Measurements from ENCODE around the gene PNMA5. TPM values are rescaled to one million over a fixed set of nuclear protein-coding genes. Genes with fewer than 3 reads are reported as not detected.
A peak's percentile ranks its signal among the peaks of the same experiment; 100 is the strongest.

The PNMA5 gene
- total and polyA plus RNA-seq, 3 donors from 2014 or later, result 13.0 to 15.8 (median 13.9) TPM

DNA sequence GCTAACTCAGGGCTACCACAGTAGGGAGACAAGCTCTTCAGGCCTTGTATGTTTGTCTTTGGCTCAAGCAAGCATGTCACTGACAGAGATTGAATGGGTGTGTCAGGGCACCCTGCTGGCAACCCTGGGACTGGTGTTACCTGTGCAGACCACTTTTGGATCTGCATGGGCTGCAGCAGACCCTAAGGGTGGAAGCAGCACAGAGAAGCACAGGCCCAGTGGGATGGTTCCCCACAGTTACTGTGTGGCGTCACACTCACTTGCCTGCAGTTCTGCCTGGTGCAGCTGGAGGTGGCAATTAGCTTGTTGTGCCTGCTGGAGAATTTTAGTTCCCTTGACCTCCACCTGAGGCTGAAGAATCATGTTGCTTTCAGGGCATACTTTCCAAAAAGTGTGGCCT, 50.1 kb downstream of the PNMA5 start:
- intact Hi-C loops (cut with DNase I; ENCODE audit: low total_unique reads), result no loop called here
- H3K27ac ChIP-seq, result no peak overlapping the region
- 88% methylated on average over 1 of the region's 1 CpG; no CpG with 5 or more reads in 1 of the 2 donors for WGBS, 2 donors
- H3K9me3 ChIP-seq, result no peaks in the 10 kb centered on the region
- DNase-seq, result no peak
- no peak for TF ChIP-seq POLR2A (IDR thresholded peaks at IDR 0.05)
- TF ChIP-seq CTCF (IDR thresholded peaks at IDR 0.05), result no peak
- no peaks in the 10 kb centered on the region for H3K36me3 ChIP-seq (ENCODE audit: low read depth, missing control alignments)
- no peaks in the 10 kb centered on the region for H3K4me1 ChIP-seq
- H3K27me3 ChIP-seq, result no peaks in the 10 kb centered on the region
- H3K4me3 ChIP-seq, result no peak overlapping the region

DNA sequence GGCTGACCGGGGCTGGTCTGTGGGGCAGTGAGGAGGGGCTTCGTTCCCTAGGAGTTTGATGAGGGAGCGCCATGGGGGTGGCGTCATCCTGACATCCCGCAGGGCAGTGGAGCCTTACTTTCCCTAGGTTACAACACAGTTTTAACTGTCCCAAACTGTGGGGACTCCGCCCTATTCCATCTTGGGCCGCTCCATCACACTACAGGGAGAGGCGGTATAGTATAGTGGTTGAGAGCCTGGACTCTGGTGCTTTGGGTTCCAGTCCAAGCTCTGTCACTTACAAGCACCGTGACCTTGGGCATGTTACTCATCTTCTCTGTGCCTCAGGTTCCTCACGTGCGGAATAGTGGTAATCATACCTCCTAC, 51.9 kb downstream of the PNMA5 start:
- Histone ChIP-seq H3K36me3 (ENCODE audit: low read depth, missing control alignments) (no peaks in the 10 kb centered on the region), H3K4me1 (no peaks in the 10 kb centered on the region), H3K4me3 (peak overlapping the region; percentile 50 to 66), H3K27me3 (no peaks in the 10 kb centered on the region), H3K9me3 (no peaks in the 10 kb centered on the region), H3K27ac (peak overlapping the region; percentile 65 to 77)
- DNase-seq, result no peak
- TF ChIP-seq POLR2A (IDR thresholded peaks at IDR 0.05) (no peak), CTCF (IDR thresholded peaks at IDR 0.05) (no peak)
- WGBS, 2 donors, result 19 to 43% methylated on average over 4 to 11 of the region's 11 CpGs
- intact Hi-C loops (cut with DNase I; ENCODE audit: low total_unique reads), result no loop called here

GRCh38 chrX:152941328-152942076, 52.4 kb downstream of the PNMA5 start:
- 0% methylated on average over 42 of the region's 70 CpGs; no CpG with 5 or more reads in 1 of the 2 donors for WGBS, 2 donors
- H3K27ac ChIP-seq, result peak overlapping the region; percentile 65 to 77
- H3K4me3 ChIP-seq, result peak overlapping the region; percentile 50 to 66
- H3K27me3 ChIP-seq, result no peaks in the 10 kb centered on the region
- H3K9me3 ChIP-seq, result no peaks in the 10 kb centered on the region
- peak; percentile 66 to 93 (median 90) for TF ChIP-seq CTCF (IDR thresholded peaks at IDR 0.05)
- TF ChIP-seq POLR2A (IDR thresholded peaks at IDR 0.05), result no peak
- H3K4me1 ChIP-seq, result no peaks in the 10 kb centered on the region
- H3K36me3 ChIP-seq (ENCODE audit: low read depth, missing control alignments), result no peaks in the 10 kb centered on the region
- intact Hi-C loops (cut with DNase I; ENCODE audit: low total_unique reads), result no loop called here
- peak; percentile 91 for DNase-seq

Other genes starting within 250 kb of the PNMA5 start
- gene MAGEA2, start 240.3 kb downstream of the PNMA5 start, total RNA-seq, result 1 to 10 TPM; 6.1 to 9.2 TPM
- gene MAGEA2, start 240.3 kb downstream of the PNMA5 start, polyA plus RNA-seq (ENCODE audit: insufficient read depth, low read depth, low replicate concordance), result 6.2 TPM
- 1 to 10 TPM; 1.9 to 6.0 TPM for gene CSAG3, start 234.9 kb downstream of the PNMA5 start, total RNA-seq
- gene CSAG3, start 234.9 kb downstream of the PNMA5 start, polyA plus RNA-seq (ENCODE audit: insufficient read depth, low read depth, low replicate concordance), result 6.0 TPM
- gene MAGEA6, start 224.4 kb downstream of the PNMA5 start, total RNA-seq, result 10 to 100 TPM; 11.0 to 11.3 TPM
- gene MAGEA6, start 224.4 kb downstream of the PNMA5 start, polyA plus RNA-seq (ENCODE audit: insufficient read depth, low read depth, low replicate concordance), result 13.4 TPM
- 10 to 100 TPM; 27.0 to 32.4 TPM for gene CETN2, start 163.4 kb downstream of the PNMA5 start, total RNA-seq
- 43.8 TPM for gene CETN2, start 163.4 kb downstream of the PNMA5 start, polyA plus RNA-seq (ENCODE audit: insufficient read depth, low read depth, low replicate concordance)
- 10 to 100 TPM; 14.6 to 17.9 TPM for gene NSDHL, start 163.1 kb downstream of the PNMA5 start, total RNA-seq
- gene NSDHL, start 163.1 kb downstream of the PNMA5 start, polyA plus RNA-seq (ENCODE audit: insufficient read depth, low read depth, low replicate concordance), result 20.0 TPM
- gene ZNF185, start 96.0 kb downstream of the PNMA5 start, total RNA-seq, result 1 to 10 TPM; 5.9 to 6.9 TPM
- gene ZNF185, start 96.0 kb downstream of the PNMA5 start, polyA plus RNA-seq (ENCODE audit: insufficient read depth, low read depth, low replicate concordance), result 11.1 TPM
- 10 to 100 TPM; 28.2 to 35.0 TPM for gene PNMA3, start 62.4 kb upstream of the PNMA5 start, total RNA-seq
- 26.2 TPM for gene PNMA3, start 62.4 kb upstream of the PNMA5 start, polyA plus RNA-seq (ENCODE audit: insufficient read depth, low read depth, low replicate concordance)
- 1 to 10 TPM; 3.7 to 4.0 TPM for gene PNMA6A, start 78.3 kb upstream of the PNMA5 start, total RNA-seq
- 4.2 TPM for gene PNMA6A, start 78.3 kb upstream of the PNMA5 start, polyA plus RNA-seq (ENCODE audit: insufficient read depth, low read depth, low replicate concordance)
- gene MAGEA1, start 185.2 kb upstream of the PNMA5 start, total RNA-seq, result 1 to 10 TPM; 8.3 to 8.9 TPM
- gene MAGEA1, start 185.2 kb upstream of the PNMA5 start, polyA plus RNA-seq (ENCODE audit: insufficient read depth, low read depth, low replicate concordance), result 8.5 TPM

Data from testis (tissue), 3 donors.